ENCODE data around the gene PAX3. TPM values are rescaled to one million over a fixed set of nuclear protein-coding genes. Genes with fewer than 3 reads are reported as not detected.

Gene PAX3
- polyA plus RNA-seq, 3 donors = not detected

GRCh38 chr2:222315443-222316121 is 16.8 kb upstream of the PAX3 start:
- Histone ChIP-seq H3K4me2 (replicated peaks; ENCODE audit: extremely low read depth, low read length, poor library complexity, severe bottlenecking) (no peak overlapping the region), H4K20me1 (ENCODE audit: insufficient read depth, low read length) (no peaks in the 10 kb centered on the region), H3K9me3 (replicated peaks in 1 of 2; ENCODE audit: control insufficient read depth in 1 of 2, insufficient read depth in 1 of 2, low read length in 2 of 2) (peaks cover 6 to 26% of the 10 kb centered on the region in 2 donors), H2AFZ (ENCODE audit: insufficient read depth, low read depth, low read length, poor library complexity, severe bottlenecking) (no peak overlapping the region), H3K27me3 (ENCODE audit: control insufficient read depth in 2 of 2, insufficient read depth in 2 of 2, low read length in 2 of 2) (peaks cover 75 to 88% of the 10 kb centered on the region in 2 donors), H3K79me2 (ENCODE audit: insufficient read depth, low read length) (no peaks in the 10 kb centered on the region), H3K4me1 (ENCODE audit: control insufficient read depth in 1 of 2, insufficient read depth in 2 of 2, low read length in 2 of 2) (peaks cover 18 to 27% of the 10 kb centered on the region in 2 donors), H3K9ac (ENCODE audit: insufficient read depth, low read length, poor library complexity, severe bottlenecking) (no peak overlapping the region), H3K27ac (ENCODE audit: low read depth in 1 of 2, low read length in 2 of 2) (no peak overlapping the region), H3K4me3 (replicated peaks in 1 of 3; ENCODE audit: low read depth in 2 of 3, low read length in 3 of 3) (no peak overlapping the region), H3K36me3 (replicated peaks in 1 of 2; ENCODE audit: control insufficient read depth in 1 of 2, insufficient read depth in 2 of 2, low read length in 2 of 2) (no peaks in the 10 kb centered on the region)
- Mint-ChIP-seq H3K36me3 (peaks cover 6% of the 10 kb centered on the region in 2 donors), H3K4me1 (peaks cover 29% of the 10 kb centered on the region), H3K4me3 (peak overlapping the region in 1 of 2 donors; percentile 84), H3K27ac (no peak overlapping the region), H3K9me3 (peaks cover 0 to 29% (median 16%) of the 10 kb centered on the region in 7 donors), H3K27me3 (ENCODE audit: low read depth in 3 of 3) (peaks cover 67 to 91% (median 75%) of the 10 kb centered on the region in 3 donors)
- intact Hi-C loops (cut with micrococcal nuclease) = loop anchor here (5.0 to 10.0 kb wide), 2 partner anchors 169 to 247 kb away; no protein-coding TSS in a partner anchor
- peak; percentile 10 for TF ChIP-seq CTCF (IDR thresholded peaks at IDR 0.05)
- no peak for DNase-seq
- WGBS (ENCODE audit: insufficient coverage) = 0% methylated on average over 1 of the region's 4 CpGs

- no peak for TF ChIP-seq CTCF (IDR thresholded peaks at IDR 0.05)
- no peak overlapping the region for H3K4me2 ChIP-seq (replicated peaks; ENCODE audit: extremely low read depth, low read length, poor library complexity, severe bottlenecking)
- H3K27ac ChIP-seq (ENCODE audit: low read depth in 1 of 2, low read length in 2 of 2) = no peak overlapping the region
- H3K36me3 Mint-ChIP-seq = peaks cover 5 to 10% of the 10 kb centered on the region in 2 donors
- intact Hi-C loops (cut with micrococcal nuclease) = loop anchor here in 1 of 2 donors (10.0 kb wide), 1 partner anchor 171 kb away; no protein-coding TSS in a partner anchor
- H3K4me1 Mint-ChIP-seq = peaks cover 25% of the 10 kb centered on the region
- peak overlapping the region in 1 of 2 donors; percentile 84 for H3K4me3 Mint-ChIP-seq
- no peak overlapping the region for H3K27ac Mint-ChIP-seq
- H4K20me1 ChIP-seq (ENCODE audit: insufficient read depth, low read length) = no peaks in the 10 kb centered on the region
- H3K27me3 ChIP-seq (ENCODE audit: control insufficient read depth in 2 of 2, insufficient read depth in 2 of 2, low read length in 2 of 2) = peaks cover 92 to 99% of the 10 kb centered on the region in 2 donors
- H3K9me3 ChIP-seq (replicated peaks in 1 of 2; ENCODE audit: control insufficient read depth in 1 of 2, insufficient read depth in 1 of 2, low read length in 2 of 2) = peaks cover 6 to 33% of the 10 kb centered on the region in 2 donors
- H3K4me3 ChIP-seq (replicated peaks in 1 of 3; ENCODE audit: low read depth in 2 of 3, low read length in 3 of 3) = no peak overlapping the region
- peaks cover 1 to 31% (median 22%) of the 10 kb centered on the region in 7 donors for H3K9me3 Mint-ChIP-seq
- H3K4me1 ChIP-seq (ENCODE audit: control insufficient read depth in 1 of 2, insufficient read depth in 2 of 2, low read length in 2 of 2) = peaks cover 13% of the 10 kb centered on the region in 2 donors
- no peak for DNase-seq
- H3K27me3 Mint-ChIP-seq (ENCODE audit: low read depth in 3 of 3) = peaks cover 79 to 95% (median 89%) of the 10 kb centered on the region in 3 donors
- no peaks in the 10 kb centered on the region for H3K36me3 ChIP-seq (replicated peaks in 1 of 2; ENCODE audit: control insufficient read depth in 1 of 2, insufficient read depth in 2 of 2, low read length in 2 of 2)
- no peak overlapping the region for H2AFZ ChIP-seq (ENCODE audit: insufficient read depth, low read depth, low read length, poor library complexity, severe bottlenecking)
- no peak overlapping the region for H3K9ac ChIP-seq (ENCODE audit: insufficient read depth, low read length, poor library complexity, severe bottlenecking)
- H3K79me2 ChIP-seq (ENCODE audit: insufficient read depth, low read length) = no peaks in the 10 kb centered on the region
Observed at GRCh38 chr2:222313816-222314215, 15.0 kb upstream of the PAX3 start.

All from CD14-positive monocyte (primary cell).